CD4-positive, alpha-beta T cell treated with Interleukin-15 for 1 hour (primary cell): ENCODE results near the gene PNPLA2.

Experiments
- DNase-seq: peaks from one replicate; pipeline ENCODE4 v3.0.0-alpha.2; 2020

Gene PNPLA2

GRCh38 chr11:799641-800316, 18.9 kb upstream of the PNPLA2 start:
- DNase-seq, result no peak

- DNase-seq, result no peak
Observed at GRCh38 chr11:800473-800872, 18.2 kb upstream of the PNPLA2 start.

GRCh38 chr11:801097-801780, 17.5 kb upstream of the PNPLA2 start:
- DNase-seq, result no peak

GRCh38 chr11:802018-802617, 16.6 kb upstream of the PNPLA2 start:
- no peak for DNase-seq

GRCh38 chr11:802693-803466, 15.8 kb upstream of the PNPLA2 start:
- no peak for DNase-seq

- no peak for DNase-seq
Observed at GRCh38 chr11:803467-803742, 15.3 kb upstream of the PNPLA2 start.

GRCh38 chr11:803770-804598, 14.7 kb upstream of the PNPLA2 start:
- no peak for DNase-seq

- DNase-seq, result no peak
Observed at GRCh38 chr11:804599-804964, 14.1 kb upstream of the PNPLA2 start.

GRCh38 chr11:808427-809286, 10.1 kb upstream of the PNPLA2 start:
- DNase-seq, result no peak

GRCh38 chr11:809287-810039, 9.3 kb upstream of the PNPLA2 start, which contains the start of gene RPLP2:
RPLP2 (plus strand) TSS chr11:809967; CDS start chr11:810235, 268 bp downstream.
- peak; percentile 97 for DNase-seq

- DNase-seq, result peak; percentile 40
Observed at GRCh38 chr11:810040-810567, 8.6 kb upstream of the PNPLA2 start.

GRCh38 chr11:811446-812245, 7.1 kb upstream of the PNPLA2 start:
- no peak for DNase-seq

GRCh38 chr11:812390-812789, 6.3 kb upstream of the PNPLA2 start:
- no peak for DNase-seq

- no peak for DNase-seq
Observed at GRCh38 chr11:813072-813455, 5.7 kb upstream of the PNPLA2 start.

- no peak for DNase-seq
Observed at GRCh38 chr11:813456-814096, 5.1 kb upstream of the PNPLA2 start.

- no peak for DNase-seq
Observed at GRCh38 chr11:815675-816432, 2.9 kb upstream of the PNPLA2 start.

- DNase-seq, result no peak
Observed at GRCh38 chr11:816433-816779, 2.3 kb upstream of the PNPLA2 start.

- peak; percentile 92 for DNase-seq
Observed at GRCh38 chr11:819129-819931, 616 bp downstream of the PNPLA2 start.
